Mesothelial cell of epicardium (in vitro differentiated cells): ENCODE data around the gene PAK3. TPM values are rescaled to one million over a fixed set of nuclear protein-coding genes. Genes with fewer than 3 reads are reported as not detected.

ENCODE experiments used
- DNase-seq, 2 experiments: peaks; one replicate each; pipeline ENCODE4 v3.0.0; 2021; ENCODE audit warnings: low spot score in 2 of 2; ENCODE audit not compliant: unreplicated experiment in 2 of 2
- H3K27ac Mint-ChIP-seq: 2 replicates; pipeline ENCODE4 v1.8.0; 2021; ENCODE audit warnings: mixed read lengths
- H3K27me3 Mint-ChIP-seq: 2 replicates; pipeline ENCODE4 v1.8.0; 2021; ENCODE audit warnings: low read depth, mixed read lengths
- H3K36me3 Mint-ChIP-seq: 2 replicates; pipeline ENCODE4 v1.8.0; 2021; ENCODE audit warnings: mixed read lengths
- H3K4me1 Mint-ChIP-seq: 2 replicates; pipeline ENCODE4 v1.8.0; 2021; ENCODE audit warnings: mixed read lengths
- H3K4me3 Mint-ChIP-seq: 2 replicates; pipeline ENCODE4 v1.8.0; 2021; ENCODE audit warnings: mild to moderate bottlenecking, moderate library complexity, mixed read lengths
- H3K9me3 Mint-ChIP-seq: 2 replicates; pipeline ENCODE4 v1.8.0; 2021; ENCODE audit warnings: mixed read lengths
- CTCF ChIP-seq: fragments of 200-600 bp; sonication (generic); IDR thresholded peaks from one replicate; pipeline ENCODE4 v1.5.0; 2021; ENCODE audit warnings: antibody characterized with exemption; ENCODE audit not compliant: unreplicated experiment
- total RNA-seq: library from RNA; stranded (reverse); gene quantifications from 3 replicates; pipeline ENCODE4 v1.2.1, GENCODE V29; 2021

Gene PAK3
- total RNA-seq, 1 donor from 2014 or later = 4.2 TPM

- Mint-ChIP-seq H3K27me3 (no peaks in the 10 kb centered on the region), H3K9me3 (peaks cover 8% of the 10 kb centered on the region), H3K4me3 (no peak overlapping the region), H3K4me1 (peaks cover 31% of the 10 kb centered on the region), H3K27ac (no peak overlapping the region), H3K36me3 (no peaks in the 10 kb centered on the region)
- no peak for DNase-seq
- no peak for TF ChIP-seq CTCF
Measured at GRCh38 chrX:111182997-111183396, 87.0 kb downstream of the PAK3 start.

- Mint-ChIP-seq H3K4me1 (peaks cover 10% of the 10 kb centered on the region), H3K36me3 (no peaks in the 10 kb centered on the region), H3K27ac (no peak overlapping the region)
Measured at GRCh38 chrX:111191598-111191997, 95.6 kb downstream of the PAK3 start.

GRCh38 chrX:111199505-111199904, 103.5 kb downstream of the PAK3 start:
- Mint-ChIP-seq H3K27ac (no peak overlapping the region), H3K4me1 (peaks cover 9% of the 10 kb centered on the region), H3K4me3 (no peak overlapping the region), H3K27me3 (peaks cover 5% of the 10 kb centered on the region), H3K36me3 (no peaks in the 10 kb centered on the region), H3K9me3 (peaks cover 12% of the 10 kb centered on the region)
- TF ChIP-seq CTCF = no peak
- no peak for DNase-seq

More at GRCh38 chrX:111191598-111191997, 95.6 kb downstream of the PAK3 start:
- DNase-seq = no peak
- Mint-ChIP-seq H3K4me3 (no peak overlapping the region), H3K27me3 (peaks cover 2% of the 10 kb centered on the region), H3K9me3 (no peaks in the 10 kb centered on the region)
- no peak for TF ChIP-seq CTCF

GRCh38 chrX:111200327-111200726, 104.3 kb downstream of the PAK3 start:
- H3K4me1 Mint-ChIP-seq = peaks cover 11% of the 10 kb centered on the region
- no peak overlapping the region for H3K27ac Mint-ChIP-seq
- peaks cover 12% of the 10 kb centered on the region for H3K9me3 Mint-ChIP-seq
- peaks cover 5% of the 10 kb centered on the region for H3K27me3 Mint-ChIP-seq
- no peaks in the 10 kb centered on the region for H3K36me3 Mint-ChIP-seq
- TF ChIP-seq CTCF = no peak
- no peak for DNase-seq
- no peak overlapping the region for H3K4me3 Mint-ChIP-seq

- H3K27me3 Mint-ChIP-seq = no peaks in the 10 kb centered on the region
- H3K4me3 Mint-ChIP-seq = no peak overlapping the region
- no peaks in the 10 kb centered on the region for H3K9me3 Mint-ChIP-seq
- DNase-seq = no peak
- TF ChIP-seq CTCF = no peak
- H3K36me3 Mint-ChIP-seq = no peaks in the 10 kb centered on the region
- H3K4me1 Mint-ChIP-seq = peaks cover 11% of the 10 kb centered on the region
- H3K27ac Mint-ChIP-seq = no peak overlapping the region
Measured at GRCh38 chrX:111207851-111208250, 111.9 kb downstream of the PAK3 start.

- no peaks in the 10 kb centered on the region for H3K27me3 Mint-ChIP-seq
Measured at GRCh38 chrX:111216293-111216801, 120.4 kb downstream of the PAK3 start.

More at GRCh38 chrX:111216293-111216801, 120.4 kb downstream of the PAK3 start:
- TF ChIP-seq CTCF = no peak
- no peaks in the 10 kb centered on the region for H3K9me3 Mint-ChIP-seq
- H3K27ac Mint-ChIP-seq = no peak overlapping the region
- peaks cover 4% of the 10 kb centered on the region for H3K4me1 Mint-ChIP-seq
- no peak for DNase-seq
- no peak overlapping the region for H3K4me3 Mint-ChIP-seq
- no peaks in the 10 kb centered on the region for H3K36me3 Mint-ChIP-seq
